D341Med (cell line): ENCODE data around the gene AK4.

ENCODE experiments used
- DNase-seq: peaks from one replicate; pipeline ENCODE4 v3.0.0; 2012; ENCODE audit warnings: low spot score

Gene AK4

DNA sequence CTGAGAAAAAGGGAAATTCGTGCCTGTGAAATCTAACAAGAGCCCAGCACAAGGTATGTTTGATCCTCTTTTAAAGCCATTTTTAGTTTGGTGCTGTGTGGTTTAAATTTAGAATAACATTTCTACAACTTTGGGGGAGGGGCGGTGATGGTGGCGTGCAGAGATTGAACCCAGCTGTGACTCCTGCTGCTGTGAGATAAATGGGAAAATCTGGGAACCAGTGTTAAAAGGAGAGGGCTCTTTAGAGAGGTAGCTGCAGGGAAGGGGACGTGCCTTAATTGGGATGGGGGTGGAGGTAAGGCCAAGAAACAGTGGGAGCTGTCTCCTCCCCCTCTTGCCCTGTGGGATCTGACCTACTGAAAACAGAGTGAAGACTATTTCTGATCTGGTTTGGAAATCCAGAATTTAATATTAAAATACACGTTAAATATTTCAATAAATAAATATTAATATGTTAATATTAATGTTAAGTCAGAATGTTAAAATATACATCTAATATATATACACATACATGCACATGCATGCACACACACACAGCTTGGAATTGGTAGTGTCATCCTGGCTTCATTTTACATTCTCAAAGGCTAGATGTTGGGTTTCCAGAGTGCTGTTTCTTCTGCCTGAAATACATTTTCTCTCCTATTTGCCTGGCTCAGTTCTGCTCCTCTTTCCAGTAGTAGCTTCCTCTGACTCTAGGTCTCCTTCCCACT is 131.2 kb downstream of the AK4 start:
- DNase-seq = no peak
